GM18873 (cell line): ENCODE data around the gene DLEC1.

Experiments
- ATAC-seq: cut with Tn5 transposase; IDR thresholded peaks from one replicate; pipeline ENCODE4 v1.9.1; 2021; ENCODE audit warnings: mild to moderate bottlenecking, moderate library complexity, moderate number of reproducible peaks; ENCODE audit not compliant: unreplicated experiment, low FRiP score

Gene DLEC1

DNA sequence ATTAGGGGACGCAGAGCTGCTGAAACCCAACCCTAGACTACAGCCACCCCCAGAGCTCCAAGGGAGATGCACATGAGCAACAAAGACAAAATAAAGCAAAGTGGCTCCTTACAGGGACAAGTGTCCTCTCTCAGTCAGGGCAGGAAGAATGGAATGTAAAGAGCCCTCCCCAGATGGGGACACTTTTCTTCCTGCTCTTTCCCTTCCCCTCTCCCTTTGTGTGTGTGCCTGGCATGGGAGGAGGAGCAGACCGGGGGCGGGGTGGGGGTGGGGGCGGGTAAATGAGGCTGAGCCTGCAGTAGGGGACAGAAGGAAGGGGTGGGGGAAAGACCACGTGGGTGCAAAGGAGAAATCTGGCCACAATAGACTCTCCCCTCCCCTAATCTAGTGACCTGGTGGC, 60.5 kb downstream of the DLEC1 start:
- no peak for ATAC-seq

- no peak for ATAC-seq
These were observed 61.5 kb downstream of the DLEC1 start for GRCh38 chr3:38100498-38100897.

- ATAC-seq = no peak
These were observed 62.9 kb downstream of the DLEC1 start for GRCh38 chr3:38101811-38102443.

GRCh38 chr3:38102444-38102814, 63.4 kb downstream of the DLEC1 start:
- ATAC-seq = no peak

DNA sequence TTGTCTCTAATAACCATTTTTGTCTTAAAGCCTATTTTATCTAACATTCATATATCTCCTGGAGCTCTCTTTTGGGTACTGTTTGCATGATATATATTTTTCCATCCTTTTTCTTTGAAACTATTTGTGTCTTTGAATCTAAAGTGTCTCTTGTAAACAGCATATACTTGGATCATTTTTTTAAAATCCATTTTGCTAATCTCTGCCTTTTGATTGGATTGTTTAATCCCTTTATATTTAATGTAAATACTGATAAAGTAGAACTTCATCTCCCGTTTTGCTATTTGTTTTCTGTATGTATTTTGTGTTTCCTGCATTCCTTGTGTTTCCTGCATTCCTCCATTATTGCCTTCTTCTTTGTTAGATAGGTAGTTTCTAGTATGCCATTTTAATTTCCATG, 66.5 kb downstream of the DLEC1 start:
- ATAC-seq = no peak

GRCh38 chr3:38107911-38108648, 69.1 kb downstream of the DLEC1 start:
- ATAC-seq = no peak

- no peak for ATAC-seq
These were observed 69.9 kb downstream of the DLEC1 start for GRCh38 chr3:38108649-38109579.

- no peak for ATAC-seq
These were observed 70.7 kb downstream of the DLEC1 start for GRCh38 chr3:38109580-38110313.

- no peak for ATAC-seq
These were observed 71.5 kb downstream of the DLEC1 start for GRCh38 chr3:38110314-38111050.

GRCh38 chr3:38111201-38111600, 72.2 kb downstream of the DLEC1 start:
- no peak for ATAC-seq

- no peak for ATAC-seq
These were observed 72.8 kb downstream of the DLEC1 start for GRCh38 chr3:38111696-38112377.

DNA sequence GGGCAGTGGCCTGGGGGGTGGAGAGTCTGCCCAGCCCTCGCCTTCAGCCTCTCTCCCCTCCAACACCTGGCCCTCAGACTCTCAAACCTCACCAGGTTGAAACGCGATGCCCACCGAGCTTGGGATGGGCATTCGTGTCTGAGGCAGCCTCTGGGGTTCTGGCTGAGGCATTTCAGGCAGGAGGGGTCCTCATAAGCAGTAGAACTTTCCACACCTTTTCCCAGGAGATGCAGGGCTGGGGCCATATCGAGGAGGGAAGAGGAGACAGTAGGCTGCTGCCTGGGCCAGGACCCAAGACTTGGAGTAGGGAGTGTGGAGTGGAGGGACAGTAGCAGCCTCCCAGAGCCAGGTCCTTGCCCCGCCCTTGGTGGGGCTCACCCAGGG, 73.4 kb downstream of the DLEC1 start:
- no peak for ATAC-seq

DNA sequence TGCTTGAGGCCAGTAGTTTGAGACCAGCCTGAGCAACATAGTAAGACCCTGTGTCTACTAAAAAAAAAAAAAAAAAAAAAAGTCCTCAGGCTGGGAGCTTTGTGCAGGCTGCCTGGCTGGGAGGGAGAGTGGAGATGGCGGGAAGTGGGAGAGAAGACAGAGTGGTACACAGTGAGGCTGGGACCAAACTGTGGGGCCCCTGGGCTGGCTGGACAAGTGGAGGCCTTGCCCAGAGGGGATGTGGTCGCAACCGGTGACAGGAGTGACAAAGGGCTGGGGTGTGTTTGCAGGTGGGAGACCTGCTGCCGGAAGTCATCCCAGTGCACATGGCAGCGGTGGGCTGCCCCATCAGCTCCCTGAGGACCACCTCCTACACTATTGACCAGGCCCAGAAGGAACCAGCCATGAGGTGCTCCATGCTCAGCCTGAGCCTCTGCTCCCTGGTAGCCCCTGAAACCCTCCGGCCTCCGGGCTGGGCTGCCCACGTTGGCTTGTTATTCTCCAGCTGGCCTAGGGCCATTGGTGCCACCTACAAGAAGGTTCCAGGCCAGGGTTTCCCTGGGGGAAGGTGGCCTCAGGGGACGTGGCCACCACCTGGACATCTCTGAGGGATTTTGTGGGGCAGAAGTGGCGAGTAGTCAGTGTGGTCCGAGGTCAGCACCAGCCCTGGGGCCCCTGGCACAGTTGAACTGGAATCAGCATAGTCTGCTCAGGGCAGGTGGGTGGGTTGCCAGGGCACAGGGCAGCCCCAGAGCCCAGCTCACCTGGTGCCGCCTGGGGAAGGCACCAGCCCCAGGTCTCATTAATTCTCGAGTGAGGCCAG, 75.3 kb downstream of the DLEC1 start:
- ATAC-seq = no peak

DNA sequence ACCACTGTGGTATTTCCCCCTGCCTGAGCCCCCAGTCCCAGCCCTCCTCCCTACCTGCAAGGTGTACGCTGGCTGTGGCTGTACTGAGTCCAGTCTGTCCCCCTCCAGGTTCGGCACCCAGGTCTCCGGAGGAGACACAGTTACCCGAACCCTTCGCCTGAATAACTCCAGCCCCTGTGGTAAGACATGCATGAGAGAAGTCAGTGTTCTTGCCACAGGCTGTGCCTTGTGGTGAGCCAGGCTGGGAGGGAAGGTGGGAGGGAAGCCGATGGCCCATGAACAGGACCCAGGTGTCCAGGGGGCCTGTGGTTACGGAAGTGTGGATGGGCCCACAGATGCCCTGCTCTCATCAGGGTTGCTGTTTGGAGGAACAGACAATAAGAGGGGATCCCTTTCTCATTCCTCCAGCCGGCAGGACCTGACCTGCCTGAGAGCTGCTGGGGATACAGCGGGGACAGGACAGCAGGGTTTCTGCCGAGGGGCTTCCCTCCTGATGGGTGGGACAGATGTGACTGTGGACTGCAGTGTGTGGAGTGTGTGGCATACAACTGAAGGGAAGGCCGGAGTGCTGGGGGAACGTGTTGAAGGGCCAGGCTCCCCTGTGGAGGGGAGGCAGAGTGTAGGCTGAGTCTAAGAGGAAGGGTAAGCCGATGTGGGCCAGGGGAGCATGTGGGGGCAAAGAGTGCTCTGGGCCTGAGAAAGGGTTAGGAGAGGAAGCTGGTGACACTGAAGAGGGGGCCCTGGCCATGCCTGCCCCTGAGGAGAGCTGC, 76.1 kb downstream of the DLEC1 start:
- no peak for ATAC-seq

DNA sequence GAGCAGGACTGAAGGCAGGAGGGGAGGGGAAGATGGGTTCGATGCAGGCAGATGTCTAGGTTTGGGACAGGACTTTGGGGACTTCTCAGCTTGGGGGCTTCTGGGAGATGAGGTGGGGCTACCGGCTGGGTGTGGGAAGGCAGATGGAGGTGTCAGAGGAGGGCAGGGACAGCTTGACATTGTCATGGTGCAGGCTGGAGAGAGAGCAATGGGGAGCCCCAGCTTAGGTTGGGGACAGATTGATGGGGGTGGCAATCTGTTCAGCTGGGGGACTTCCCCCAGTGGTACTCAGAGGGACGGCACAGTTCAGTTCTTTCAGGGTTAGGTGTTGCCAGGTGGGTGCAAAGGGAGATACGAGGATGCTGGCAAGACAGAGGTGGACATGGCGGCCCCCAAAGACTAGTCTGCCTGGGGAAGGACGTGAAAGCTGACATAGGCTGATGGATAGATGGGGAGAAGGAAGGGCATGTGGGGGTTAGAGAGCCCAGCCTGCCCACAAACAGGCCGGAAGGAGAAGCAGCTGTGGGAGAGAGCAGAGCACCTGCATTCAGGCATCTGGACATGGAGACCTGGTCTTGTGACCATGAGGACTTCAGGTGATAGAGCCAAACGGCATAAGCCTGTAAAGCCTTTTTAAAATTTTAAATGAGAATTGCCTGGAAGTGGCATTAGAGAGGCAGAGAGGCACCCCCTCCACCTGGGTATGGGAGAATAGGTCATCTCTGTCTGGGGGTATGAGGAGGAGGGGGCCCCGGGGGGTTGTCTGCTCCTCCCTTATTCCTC, 76.8 kb downstream of the DLEC1 start:
- no peak for ATAC-seq

DNA sequence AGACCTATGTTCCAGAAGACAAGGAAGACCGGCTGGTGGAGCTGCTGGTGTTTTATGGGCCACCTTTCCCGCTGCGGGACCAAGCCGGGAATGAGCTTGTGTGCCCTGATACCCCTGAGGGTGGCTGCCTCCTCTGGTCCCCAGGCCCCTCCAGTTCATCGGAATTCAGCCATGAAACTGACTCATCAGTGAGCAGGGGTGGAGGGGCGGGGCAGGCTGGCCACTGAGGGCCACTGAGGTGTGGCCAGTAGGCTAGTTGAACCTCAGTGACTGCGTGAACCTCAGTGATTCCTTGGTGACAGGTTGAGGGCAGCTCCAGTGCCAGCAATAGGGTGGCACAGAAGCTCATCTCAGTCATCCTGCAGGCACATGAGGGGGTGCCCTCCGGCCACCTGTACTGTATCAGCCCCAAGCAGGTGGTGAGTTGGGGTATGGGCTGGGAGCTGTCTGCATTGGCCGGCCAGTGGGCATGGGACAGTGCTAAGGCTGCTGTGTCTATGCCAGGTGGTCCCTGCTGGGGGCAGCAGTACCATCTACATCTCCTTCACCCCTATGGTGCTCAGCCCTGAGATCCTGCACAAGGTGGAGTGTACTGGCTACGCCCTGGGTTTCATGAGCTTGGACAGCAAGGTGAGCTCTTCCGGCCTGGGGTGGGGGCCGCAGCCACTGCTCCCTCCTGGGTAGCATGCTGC, 77.6 kb downstream of the DLEC1 start:
- ATAC-seq = no peak
